ENCODE data around the gene TCP10L. TPM values are rescaled to one million over a fixed set of nuclear protein-coding genes. Genes with fewer than 3 reads are reported as not detected.
"Not testable (repeated sequence)": the region's sequence is repeated elsewhere in the genome, so short reads cannot be mapped to it uniquely, and the experiment has no call there.

Gene TCP10L
- total RNA-seq, 1 experiment from 2014 or later, result not detected

DNA sequence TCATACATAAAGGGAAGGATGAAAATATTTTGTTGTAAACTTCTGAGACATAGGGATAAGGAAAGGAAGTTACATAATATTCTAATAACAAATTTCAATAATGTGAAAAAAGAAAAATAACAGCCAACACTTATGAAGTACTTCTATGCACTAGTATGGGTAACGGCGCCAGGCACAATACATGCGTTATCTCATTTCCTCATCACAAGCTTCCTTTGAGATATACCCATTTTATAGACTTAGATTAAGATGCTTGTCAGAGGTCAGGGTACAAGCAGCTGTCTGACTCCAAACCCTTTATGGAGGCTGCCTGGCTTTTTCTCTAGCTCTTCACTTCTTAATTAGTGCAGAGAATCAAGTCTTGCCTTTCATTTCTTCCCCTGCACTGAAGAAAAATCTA, 41.3 kb downstream of the TCP10L start:
- Histone ChIP-seq H3K27me3 (replicated peaks; ENCODE audit: control insufficient read depth, insufficient read depth, low read length) (no peaks in the 10 kb centered on the region), H3K9me3 (no peaks in the 10 kb centered on the region), H3K4me1 (no peaks in the 10 kb centered on the region), H3K36me3 (ENCODE audit: control insufficient read depth, insufficient read depth, low read length) (no peaks in the 10 kb centered on the region), H3K4me3 (ENCODE audit: low read depth, low read length) (no peak overlapping the region)
- H3K4me1 Mint-ChIP-seq (ENCODE audit: low read depth, unreplicated experiment), result no peaks in the 10 kb centered on the region
- H3K27me3 Mint-ChIP-seq (ENCODE audit: insufficient read depth, unreplicated experiment), result peaks cover 7% of the 10 kb centered on the region
- no peaks in the 10 kb centered on the region for H3K9me3 Mint-ChIP-seq (ENCODE audit: unreplicated experiment)
- ChIA-PET POLR2A (no interaction called here), CTCF (no interaction called here)
- no peak overlapping the region for H3K27ac Mint-ChIP-seq (ENCODE audit: unreplicated experiment)
- no peak for DNase-seq
- no peaks in the 10 kb centered on the region for H3K36me3 Mint-ChIP-seq (ENCODE audit: insufficient read depth, unreplicated experiment)
- intact Hi-C loops (cut with micrococcal nuclease; ENCODE audit: unreplicated experiment), result no loop called here
- TF ChIP-seq, protein P1, sequence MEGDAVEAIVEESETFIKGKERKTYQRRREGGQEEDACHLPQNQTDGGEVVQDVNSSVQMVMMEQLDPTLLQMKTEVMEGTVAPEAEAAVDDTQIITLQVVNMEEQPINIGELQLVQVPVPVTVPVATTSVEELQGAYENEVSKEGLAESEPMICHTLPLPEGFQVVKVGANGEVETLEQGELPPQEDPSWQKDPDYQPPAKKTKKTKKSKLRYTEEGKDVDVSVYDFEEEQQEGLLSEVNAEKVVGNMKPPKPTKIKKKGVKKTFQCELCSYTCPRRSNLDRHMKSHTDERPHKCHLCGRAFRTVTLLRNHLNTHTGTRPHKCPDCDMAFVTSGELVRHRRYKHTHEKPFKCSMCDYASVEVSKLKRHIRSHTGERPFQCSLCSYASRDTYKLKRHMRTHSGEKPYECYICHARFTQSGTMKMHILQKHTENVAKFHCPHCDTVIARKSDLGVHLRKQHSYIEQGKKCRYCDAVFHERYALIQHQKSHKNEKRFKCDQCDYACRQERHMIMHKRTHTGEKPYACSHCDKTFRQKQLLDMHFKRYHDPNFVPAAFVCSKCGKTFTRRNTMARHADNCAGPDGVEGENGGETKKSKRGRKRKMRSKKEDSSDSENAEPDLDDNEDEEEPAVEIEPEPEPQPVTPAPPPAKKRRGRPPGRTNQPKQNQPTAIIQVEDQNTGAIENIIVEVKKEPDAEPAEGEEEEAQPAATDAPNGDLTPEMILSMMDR (IDR thresholded peaks at IDR 0.05; ENCODE audit: insufficient read depth in 1 of 2, low read depth in 1 of 2, low read length in 1 of 2, severe bottlenecking in 1 of 2, unreplicated experiment in 1 of 2), result no peak
- no TSS peak for BruUV-seq (replicated peaks)
- H3K4me3 Mint-ChIP-seq (ENCODE audit: unreplicated experiment), result no peak overlapping the region

DNA sequence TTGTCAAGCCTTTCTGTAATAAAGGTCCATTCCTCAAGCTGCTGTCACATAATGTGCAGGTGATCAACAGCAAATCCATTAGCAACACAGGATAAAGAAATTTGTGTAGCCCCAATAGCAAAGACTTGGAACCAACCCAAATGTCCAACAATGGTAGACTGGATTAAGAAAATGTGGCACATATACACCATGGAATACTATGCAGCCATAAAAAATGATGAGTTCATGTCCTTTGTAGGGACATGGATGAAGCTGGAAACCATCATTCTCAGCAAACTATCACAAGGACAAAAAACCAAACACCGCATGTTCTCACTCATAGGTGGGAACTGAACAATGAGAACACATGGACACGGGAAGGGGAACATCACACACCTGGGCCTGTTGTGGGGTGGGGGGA, 42.3 kb downstream of the TCP10L start:
- POLR2A ChIA-PET, DNase-seq: not testable (repeated sequence)

GRCh38 chr21:32539378-32539777, 45.9 kb downstream of the TCP10L start:
- CTCF ChIA-PET, result no interaction called here
- H3K4me3 Mint-ChIP-seq (ENCODE audit: unreplicated experiment), result no peak overlapping the region
- POLR2A ChIA-PET, result no interaction called here
- TF ChIP-seq, protein P1 (IDR thresholded peaks at IDR 0.05; ENCODE audit: insufficient read depth in 1 of 2, low read depth in 1 of 2, low read length in 1 of 2, severe bottlenecking in 1 of 2, unreplicated experiment in 1 of 2), result no peak
- H3K9me3 Mint-ChIP-seq (ENCODE audit: unreplicated experiment), result no peaks in the 10 kb centered on the region
- no peak overlapping the region for H3K27ac Mint-ChIP-seq (ENCODE audit: unreplicated experiment)
- H3K27me3 Mint-ChIP-seq (ENCODE audit: insufficient read depth, unreplicated experiment), result peaks cover 15% of the 10 kb centered on the region
- no TSS peak for BruUV-seq (replicated peaks)
- H3K9me3 ChIP-seq, result no peaks in the 10 kb centered on the region
- no peak for DNase-seq
- H3K27me3 ChIP-seq (replicated peaks; ENCODE audit: control insufficient read depth, insufficient read depth, low read length), result no peaks in the 10 kb centered on the region
- H3K4me1 ChIP-seq, result no peaks in the 10 kb centered on the region
- no peaks in the 10 kb centered on the region for H3K36me3 ChIP-seq (ENCODE audit: control insufficient read depth, insufficient read depth, low read length)
- no peak overlapping the region for H3K4me3 ChIP-seq (ENCODE audit: low read depth, low read length)
- H3K4me1 Mint-ChIP-seq (ENCODE audit: low read depth, unreplicated experiment), result no peaks in the 10 kb centered on the region
- no peaks in the 10 kb centered on the region for H3K36me3 Mint-ChIP-seq (ENCODE audit: insufficient read depth, unreplicated experiment)
- intact Hi-C loops (cut with micrococcal nuclease; ENCODE audit: unreplicated experiment), result no loop called here

More for the DNA sequence above, 42.3 kb downstream of the TCP10L start:
- BruUV-seq (replicated peaks); intact Hi-C loops (cut with micrococcal nuclease; ENCODE audit: unreplicated experiment); H3K4me3 ChIP-seq (ENCODE audit: low read depth, low read length); CTCF ChIA-PET; H3K27me3 ChIP-seq (replicated peaks; ENCODE audit: control insufficient read depth, insufficient read depth, low read length); H3K27ac Mint-ChIP-seq (ENCODE audit: unreplicated experiment); H3K4me3 Mint-ChIP-seq (ENCODE audit: unreplicated experiment); H3K4me1 Mint-ChIP-seq (ENCODE audit: low read depth, unreplicated experiment); H3K4me1 ChIP-seq; H3K9me3 Mint-ChIP-seq (ENCODE audit: unreplicated experiment); H3K9me3 ChIP-seq; H3K36me3 Mint-ChIP-seq (ENCODE audit: insufficient read depth, unreplicated experiment); H3K36me3 ChIP-seq (ENCODE audit: control insufficient read depth, insufficient read depth, low read length): not testable (repeated sequence)
- H3K27me3 Mint-ChIP-seq (ENCODE audit: insufficient read depth, unreplicated experiment), result peaks cover 13% of the 10 kb centered on the region

DNA sequence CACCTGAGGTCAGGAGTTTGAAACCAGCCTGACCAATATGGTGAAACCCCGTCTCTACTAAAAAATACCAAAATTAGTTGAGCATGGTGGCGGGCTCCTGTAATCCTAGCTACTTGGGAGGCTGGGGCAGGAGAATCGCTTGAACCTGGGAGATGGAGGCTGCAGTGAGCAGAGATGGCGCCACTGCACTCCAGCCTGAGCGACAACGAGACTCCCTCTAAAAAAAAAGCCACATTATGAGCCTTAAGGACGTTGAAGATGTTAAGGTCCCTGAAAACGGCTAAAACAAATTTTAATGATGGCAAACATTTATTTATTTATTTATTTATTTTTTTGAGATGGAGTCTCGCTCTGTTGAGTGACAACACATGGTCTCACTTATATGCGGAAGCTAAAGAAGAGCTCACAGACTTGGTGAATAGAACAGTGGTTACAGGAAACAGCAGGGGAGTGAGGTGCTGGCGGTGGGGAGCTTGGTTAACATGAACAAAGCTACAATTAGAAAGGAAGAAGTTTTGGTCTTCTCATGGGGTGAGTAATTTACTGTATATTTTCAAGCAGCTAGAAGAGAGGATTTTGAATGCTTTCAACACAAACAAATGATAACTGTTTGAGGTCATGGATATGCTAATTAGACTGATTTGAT, 47.1 kb downstream of the TCP10L start:
- Mint-ChIP-seq H3K27ac (ENCODE audit: unreplicated experiment) (no peak overlapping the region), H3K9me3 (ENCODE audit: unreplicated experiment) (no peaks in the 10 kb centered on the region), H3K27me3 (ENCODE audit: insufficient read depth, unreplicated experiment) (peaks cover 15% of the 10 kb centered on the region), H3K4me1 (ENCODE audit: low read depth, unreplicated experiment) (no peaks in the 10 kb centered on the region), H3K4me3 (ENCODE audit: unreplicated experiment) (no peak overlapping the region), H3K36me3 (ENCODE audit: insufficient read depth, unreplicated experiment) (no peaks in the 10 kb centered on the region)
- no TSS peak for BruUV-seq (replicated peaks)
- no peaks in the 10 kb centered on the region for H3K4me1 ChIP-seq
- ChIA-PET POLR2A (no interaction called here), CTCF (no interaction called here)
- no peak overlapping the region for H3K4me3 ChIP-seq (ENCODE audit: low read depth, low read length)
- no peaks in the 10 kb centered on the region for H3K9me3 ChIP-seq
- no peaks in the 10 kb centered on the region for H3K27me3 ChIP-seq (replicated peaks; ENCODE audit: control insufficient read depth, insufficient read depth, low read length)
- intact Hi-C loops (cut with micrococcal nuclease; ENCODE audit: unreplicated experiment), result no loop called here
- TF ChIP-seq, protein P1 (IDR thresholded peaks at IDR 0.05; ENCODE audit: insufficient read depth in 1 of 2, low read depth in 1 of 2, low read length in 1 of 2, severe bottlenecking in 1 of 2, unreplicated experiment in 1 of 2), result no peak
- no peak for DNase-seq
- H3K36me3 ChIP-seq (ENCODE audit: control insufficient read depth, insufficient read depth, low read length), result no peaks in the 10 kb centered on the region

All from Caco-2 (cell line).